ENCODE results near the gene CYP24A1.
"Not testable (repeated sequence)": the region's sequence is repeated elsewhere in the genome, so short reads cannot be mapped to it uniquely, and the experiment has no call there.

The CYP24A1 gene

GRCh38 chr20:54129350-54129749, 44.4 kb downstream of the CYP24A1 start:
- H3K36me3 Mint-ChIP-seq (ENCODE audit: insufficient read depth): peaks cover 5% of the 10 kb centered on the region
- ATAC-seq (replicated peaks; ENCODE audit: extremely low read depth, poor library complexity, severe bottlenecking): no peak
- H3K27ac Mint-ChIP-seq (ENCODE audit: low read depth): no peak overlapping the region
- H3K4me1 Mint-ChIP-seq: no peaks in the 10 kb centered on the region
- DNase-seq (ENCODE audit: low spot score in 2 of 2): no peak
- peaks cover 6% of the 10 kb centered on the region for H3K9me3 Mint-ChIP-seq
- peaks cover 29% of the 10 kb centered on the region for H3K27me3 Mint-ChIP-seq
- H3K4me3 Mint-ChIP-seq: no peak overlapping the region

- H3K27me3 Mint-ChIP-seq: peaks cover 29% of the 10 kb centered on the region
- peaks cover 6% of the 10 kb centered on the region for H3K9me3 Mint-ChIP-seq
- no peak overlapping the region for H3K27ac Mint-ChIP-seq (ENCODE audit: low read depth)
- no peak overlapping the region for H3K4me3 Mint-ChIP-seq
- no peak for DNase-seq (ENCODE audit: low spot score in 2 of 2)
- no peaks in the 10 kb centered on the region for H3K4me1 Mint-ChIP-seq
- ATAC-seq (replicated peaks; ENCODE audit: extremely low read depth, poor library complexity, severe bottlenecking): no peak
- H3K36me3 Mint-ChIP-seq (ENCODE audit: insufficient read depth): peaks cover 5% of the 10 kb centered on the region
These were observed 45.8 kb downstream of the CYP24A1 start for GRCh38 chr20:54127855-54128574.

GRCh38 chr20:54126806-54127655, 46.8 kb downstream of the CYP24A1 start:
- no peak overlapping the region for H3K27ac Mint-ChIP-seq (ENCODE audit: low read depth)
- H3K4me1 Mint-ChIP-seq: no peaks in the 10 kb centered on the region
- H3K9me3 Mint-ChIP-seq: peaks cover 6% of the 10 kb centered on the region
- peaks cover 24% of the 10 kb centered on the region for H3K27me3 Mint-ChIP-seq
- no peak for ATAC-seq (replicated peaks; ENCODE audit: extremely low read depth, poor library complexity, severe bottlenecking)
- peaks cover 5% of the 10 kb centered on the region for H3K36me3 Mint-ChIP-seq (ENCODE audit: insufficient read depth)
- no peak overlapping the region for H3K4me3 Mint-ChIP-seq
- no peak for DNase-seq (ENCODE audit: low spot score in 2 of 2)

- not testable (repeated sequence) for H3K9me3 Mint-ChIP-seq; H3K4me3 Mint-ChIP-seq; H3K27ac Mint-ChIP-seq (ENCODE audit: low read depth); H3K36me3 Mint-ChIP-seq (ENCODE audit: insufficient read depth); DNase-seq (ENCODE audit: low spot score in 2 of 2); ATAC-seq (replicated peaks; ENCODE audit: extremely low read depth, poor library complexity, severe bottlenecking); H3K4me1 Mint-ChIP-seq
- peaks cover 17% of the 10 kb centered on the region for H3K27me3 Mint-ChIP-seq
These were observed 47.5 kb downstream of the CYP24A1 start for GRCh38 chr20:54126328-54126727.

GRCh38 chr20:54123587-54124180, 50.1 kb downstream of the CYP24A1 start:
- Mint-ChIP-seq H3K27me3 (no peaks in the 10 kb centered on the region), H3K9me3 (no peaks in the 10 kb centered on the region), H3K27ac (ENCODE audit: low read depth) (no peak overlapping the region), H3K4me1 (no peaks in the 10 kb centered on the region), H3K36me3 (ENCODE audit: insufficient read depth) (peaks cover 3% of the 10 kb centered on the region), H3K4me3 (no peak overlapping the region)
- ATAC-seq (replicated peaks; ENCODE audit: extremely low read depth, poor library complexity, severe bottlenecking) (no peak), DNase-seq (ENCODE audit: low spot score in 2 of 2) (no peak)

GRCh38 chr20:54122681-54123586, 50.9 kb downstream of the CYP24A1 start:
- no peak for ATAC-seq (replicated peaks; ENCODE audit: extremely low read depth, poor library complexity, severe bottlenecking)
- no peak for DNase-seq (ENCODE audit: low spot score in 2 of 2)
- Mint-ChIP-seq H3K27ac (ENCODE audit: low read depth) (no peak overlapping the region), H3K4me1 (no peaks in the 10 kb centered on the region), H3K9me3 (no peaks in the 10 kb centered on the region), H3K36me3 (ENCODE audit: insufficient read depth) (peaks cover 3% of the 10 kb centered on the region), H3K4me3 (no peak overlapping the region), H3K27me3 (no peaks in the 10 kb centered on the region)

GRCh38 chr20:54122189-54122588, 51.6 kb downstream of the CYP24A1 start:
- H3K9me3 Mint-ChIP-seq: no peaks in the 10 kb centered on the region
- H3K4me3 Mint-ChIP-seq: no peak overlapping the region
- no peak for DNase-seq (ENCODE audit: low spot score in 2 of 2)
- peaks cover 3% of the 10 kb centered on the region for H3K36me3 Mint-ChIP-seq (ENCODE audit: insufficient read depth)
- H3K27ac Mint-ChIP-seq (ENCODE audit: low read depth): no peak overlapping the region
- H3K27me3 Mint-ChIP-seq: no peaks in the 10 kb centered on the region
- ATAC-seq (replicated peaks; ENCODE audit: extremely low read depth, poor library complexity, severe bottlenecking): no peak
- no peaks in the 10 kb centered on the region for H3K4me1 Mint-ChIP-seq

GRCh38 chr20:54119744-54120143, 54.0 kb downstream of the CYP24A1 start:
- H3K9me3 Mint-ChIP-seq: no peaks in the 10 kb centered on the region
- no peak for ATAC-seq (replicated peaks; ENCODE audit: extremely low read depth, poor library complexity, severe bottlenecking)
- H3K27me3 Mint-ChIP-seq: peaks cover 3% of the 10 kb centered on the region
- DNase-seq (ENCODE audit: low spot score in 2 of 2): no peak
- H3K4me3 Mint-ChIP-seq: no peak overlapping the region
- H3K4me1 Mint-ChIP-seq: no peaks in the 10 kb centered on the region
- peaks cover 1% of the 10 kb centered on the region for H3K36me3 Mint-ChIP-seq (ENCODE audit: insufficient read depth)
- H3K27ac Mint-ChIP-seq (ENCODE audit: low read depth): no peak overlapping the region

- ATAC-seq (replicated peaks; ENCODE audit: extremely low read depth, poor library complexity, severe bottlenecking) (no peak), DNase-seq (ENCODE audit: low spot score in 2 of 2) (no peak)
- Mint-ChIP-seq H3K36me3 (ENCODE audit: insufficient read depth) (peaks cover 1% of the 10 kb centered on the region), H3K4me3 (no peak overlapping the region), H3K27me3 (peaks cover 16% of the 10 kb centered on the region), H3K9me3 (no peaks in the 10 kb centered on the region), H3K27ac (ENCODE audit: low read depth) (no peak overlapping the region), H3K4me1 (no peaks in the 10 kb centered on the region)
These were observed 55.4 kb downstream of the CYP24A1 start for GRCh38 chr20:54118220-54119001.

GRCh38 chr20:54116550-54117235, 57.1 kb downstream of the CYP24A1 start:
- Mint-ChIP-seq H3K27ac (ENCODE audit: low read depth) (no peak overlapping the region), H3K36me3 (ENCODE audit: insufficient read depth) (peaks cover 1% of the 10 kb centered on the region), H3K4me1 (no peaks in the 10 kb centered on the region), H3K4me3 (no peak overlapping the region), H3K9me3 (no peaks in the 10 kb centered on the region), H3K27me3 (peaks cover 20% of the 10 kb centered on the region)
- DNase-seq (ENCODE audit: low spot score in 2 of 2): no peak
- ATAC-seq (replicated peaks; ENCODE audit: extremely low read depth, poor library complexity, severe bottlenecking): no peak

GRCh38 chr20:54115172-54115854, 58.5 kb downstream of the CYP24A1 start:
- ATAC-seq (replicated peaks; ENCODE audit: extremely low read depth, poor library complexity, severe bottlenecking): no peak
- H3K36me3 Mint-ChIP-seq (ENCODE audit: insufficient read depth): peaks cover 1% of the 10 kb centered on the region
- no peak overlapping the region for H3K4me3 Mint-ChIP-seq
- H3K9me3 Mint-ChIP-seq: no peaks in the 10 kb centered on the region
- DNase-seq (ENCODE audit: low spot score in 2 of 2): no peak
- H3K4me1 Mint-ChIP-seq: no peaks in the 10 kb centered on the region
- no peak overlapping the region for H3K27ac Mint-ChIP-seq (ENCODE audit: low read depth)
- H3K27me3 Mint-ChIP-seq: peaks cover 20% of the 10 kb centered on the region

All from central memory CD8-positive, alpha-beta T cell (primary cell).